ENCODE measurements around the gene NPR1.

- TF ChIP-seq CTCF (IDR thresholded peaks at IDR 0.05; ENCODE audit: low read depth, low read length, missing input control) (no peak), MAX (IDR thresholded peaks at IDR 0.05) (no peak), REST (IDR thresholded peaks at IDR 0.05) (no peak), TAF1 (conservative IDR thresholded peaks at IDR 0.05) (no peak)
These were observed 8.1 kb upstream of the NPR1 start for GRCh38 chr1:153670257-153670858.

All from liver (tissue), 3 donors.